Caco-2 (cell line): ENCODE results near the gene FTCD. TPM values are rescaled to one million over a fixed set of nuclear protein-coding genes. Genes with fewer than 3 reads are reported as not detected.

ENCODE experiments used
- BruUV-seq: library from RNA; stranded (reverse); fragments of 400-500 nt; replicated peaks from 2 replicates; lab custom pipeline; 2021; lab: Mats Ljungman, UMichigan
- CTCF ChIA-PET: fragments of 300-600 bp; sonication (Branson Sonifier 250); formaldehyde crosslinking; loops from one replicate; lab custom pipeline; 2022; ENCODE audit warnings: antibody characterized with exemption; lab: Charles Lee
- POLR2A ChIA-PET: fragments of 300-600 bp; sonication (Branson Sonifier 250); formaldehyde crosslinking; loops from one replicate; lab custom pipeline; 2022; ENCODE audit warnings: antibody characterized with exemption; lab: Charles Lee
- DNase-seq, 2 experiments: peaks; one replicate each; pipeline versions ENCODE4 v3.0.0 to v3.0.0-alpha.2; 2020 to 2022
- H3K27me3 ChIP-seq: replicated peaks from 2 replicates; pipeline ENCODE4 v1.6.0; 2011; ENCODE audit warnings: low read length; ENCODE audit not compliant: control insufficient read depth, insufficient read depth
- H3K36me3 ChIP-seq: 2 replicates; pipeline ENCODE4 v1.5.1; 2011; ENCODE audit warnings: low read length; ENCODE audit not compliant: control insufficient read depth, insufficient read depth
- H3K4me1 ChIP-seq: fragments of 250-450 bp; sonication (Bioruptor Pico); 2 replicates; pipeline ENCODE4 v1.5.1; 2020; ENCODE audit warnings: mild to moderate bottlenecking
- H3K4me3 ChIP-seq: 2 replicates; pipeline ENCODE4 v1.5.1; 2011; ENCODE audit warnings: low read depth, mild to moderate bottlenecking, control low read depth, low read length
- H3K9me3 ChIP-seq: fragments of 250-450 bp; sonication (Bioruptor Pico); 2 replicates; pipeline ENCODE4 v1.5.1; 2020; ENCODE audit warnings: mild to moderate bottlenecking, moderate library complexity
- H3K27ac Mint-ChIP-seq: one replicate; pipeline ENCODE4 v1.8.0; 2022; ENCODE audit warnings: mixed read lengths; ENCODE audit not compliant: unreplicated experiment
- H3K27me3 Mint-ChIP-seq: one replicate; pipeline ENCODE4 v1.8.0; 2022; ENCODE audit warnings: mixed read lengths; ENCODE audit not compliant: insufficient read depth, unreplicated experiment
- H3K36me3 Mint-ChIP-seq: one replicate; pipeline ENCODE4 v1.8.0; 2022; ENCODE audit warnings: mild to moderate bottlenecking, mixed read lengths; ENCODE audit not compliant: insufficient read depth, unreplicated experiment
- H3K4me1 Mint-ChIP-seq: one replicate; pipeline ENCODE4 v1.8.0; 2022; ENCODE audit warnings: low read depth, mixed read lengths; ENCODE audit not compliant: unreplicated experiment
- H3K4me3 Mint-ChIP-seq: one replicate; pipeline ENCODE4 v1.8.0; 2022; ENCODE audit warnings: mild to moderate bottlenecking, moderate library complexity, mixed read lengths; ENCODE audit not compliant: unreplicated experiment
- H3K9me3 Mint-ChIP-seq: one replicate; pipeline ENCODE4 v1.8.0; 2022; ENCODE audit warnings: mixed read lengths; ENCODE audit not compliant: unreplicated experiment
- intact Hi-C: fragments of 100-400 bp; cut with micrococcal nuclease; formaldehyde crosslinking; loops from one replicate; pipeline ENCODE4 v1.10.0; 2022; ENCODE audit not compliant: unreplicated experiment
- total RNA-seq: library from RNA; stranded (reverse); gene quantifications from 2 replicates; pipeline ENCODE4 v1.2.3, GENCODE V29; 2022
- TF ChIP-seq, protein P1 (sequence below), 2 experiments: fragments of 200-600 bp in 1 of 2; IDR thresholded peaks; 1 replicate in 1 of 2; 2 replicates in 1 of 2; pipeline versions ENCODE4 v1.5.1 to v1.8.0; 2011 to 2022; ENCODE audit warnings: antibody characterized with exemption in 1 of 2, control low read depth in 1 of 2, inconsistent platforms in 1 of 2, low read depth in 1 of 2, low read length in 1 of 2, mild to moderate bottlenecking in 1 of 2, moderate library complexity in 1 of 2; ENCODE audit not compliant: insufficient read depth in 1 of 2, severe bottlenecking in 1 of 2, unreplicated experiment in 1 of 2

The FTCD gene
- total RNA-seq, 1 experiment from 2014 or later = 3.5 TPM

DNA sequence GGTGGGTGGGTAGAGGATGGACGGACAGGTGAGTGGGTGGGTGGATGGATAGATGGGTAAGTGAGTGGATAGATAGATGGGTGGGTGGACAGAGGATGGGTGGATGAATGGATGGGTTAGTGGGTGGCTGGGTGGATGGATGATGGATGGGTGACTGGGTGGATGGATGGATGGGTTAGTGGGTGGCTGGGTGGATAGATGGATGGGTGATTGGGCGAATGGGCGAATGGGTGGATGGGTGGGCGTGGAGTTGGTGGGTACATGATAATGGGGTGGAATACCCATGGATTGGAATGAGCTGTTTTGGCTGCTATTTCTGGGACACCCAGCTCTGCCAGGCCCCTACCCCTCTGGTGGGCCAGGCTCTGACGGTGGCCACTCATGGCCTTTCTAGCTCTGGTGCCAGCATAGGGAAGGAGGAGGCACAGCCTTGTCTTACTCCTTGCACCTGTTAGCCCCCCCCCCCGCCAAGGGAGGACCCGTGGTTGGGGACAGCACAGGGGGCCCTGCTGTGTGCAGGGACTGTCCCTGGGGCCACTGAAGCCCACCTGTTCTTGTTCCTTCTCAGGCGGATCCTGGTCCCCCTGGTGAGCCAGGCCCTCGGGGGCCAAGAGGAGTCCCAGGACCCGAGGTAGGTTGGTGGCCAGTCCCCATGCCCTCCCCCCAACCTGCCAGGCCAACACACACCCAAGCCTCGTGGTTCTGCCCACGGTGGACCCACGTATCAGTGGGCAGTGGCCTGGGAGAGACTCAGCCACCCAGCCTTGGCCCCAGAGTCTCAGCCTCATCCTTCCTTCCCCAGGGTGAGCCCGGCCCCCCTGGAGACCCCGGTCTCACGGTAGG lies 31.1 kb downstream of the FTCD start:
- no peaks in the 10 kb centered on the region for H3K27me3 Mint-ChIP-seq
- POLR2A ChIA-PET = no interaction called here
- Histone ChIP-seq H3K36me3 (no peaks in the 10 kb centered on the region), H3K4me1 (no peaks in the 10 kb centered on the region), H3K9me3 (no peaks in the 10 kb centered on the region), H3K27me3 (no peaks in the 10 kb centered on the region), H3K4me3 (no peak overlapping the region)
- CTCF ChIA-PET = no interaction called here
- no peaks in the 10 kb centered on the region for H3K9me3 Mint-ChIP-seq
- TF ChIP-seq, protein P1, sequence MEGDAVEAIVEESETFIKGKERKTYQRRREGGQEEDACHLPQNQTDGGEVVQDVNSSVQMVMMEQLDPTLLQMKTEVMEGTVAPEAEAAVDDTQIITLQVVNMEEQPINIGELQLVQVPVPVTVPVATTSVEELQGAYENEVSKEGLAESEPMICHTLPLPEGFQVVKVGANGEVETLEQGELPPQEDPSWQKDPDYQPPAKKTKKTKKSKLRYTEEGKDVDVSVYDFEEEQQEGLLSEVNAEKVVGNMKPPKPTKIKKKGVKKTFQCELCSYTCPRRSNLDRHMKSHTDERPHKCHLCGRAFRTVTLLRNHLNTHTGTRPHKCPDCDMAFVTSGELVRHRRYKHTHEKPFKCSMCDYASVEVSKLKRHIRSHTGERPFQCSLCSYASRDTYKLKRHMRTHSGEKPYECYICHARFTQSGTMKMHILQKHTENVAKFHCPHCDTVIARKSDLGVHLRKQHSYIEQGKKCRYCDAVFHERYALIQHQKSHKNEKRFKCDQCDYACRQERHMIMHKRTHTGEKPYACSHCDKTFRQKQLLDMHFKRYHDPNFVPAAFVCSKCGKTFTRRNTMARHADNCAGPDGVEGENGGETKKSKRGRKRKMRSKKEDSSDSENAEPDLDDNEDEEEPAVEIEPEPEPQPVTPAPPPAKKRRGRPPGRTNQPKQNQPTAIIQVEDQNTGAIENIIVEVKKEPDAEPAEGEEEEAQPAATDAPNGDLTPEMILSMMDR (IDR thresholded peaks at IDR 0.05; ENCODE audit: insufficient read depth in 1 of 2, low read depth in 1 of 2, low read length in 1 of 2, severe bottlenecking in 1 of 2, unreplicated experiment in 1 of 2) = no peak
- no peaks in the 10 kb centered on the region for H3K4me1 Mint-ChIP-seq
- BruUV-seq = no TSS peak
- intact Hi-C loops = loop anchor here (2.0 kb wide), 1 partner anchor 14 kb away; no protein-coding TSS in a partner anchor
- H3K27ac Mint-ChIP-seq = no peak overlapping the region
- no peak for DNase-seq
- H3K36me3 Mint-ChIP-seq = no peaks in the 10 kb centered on the region
- no peak overlapping the region for H3K4me3 Mint-ChIP-seq

DNA sequence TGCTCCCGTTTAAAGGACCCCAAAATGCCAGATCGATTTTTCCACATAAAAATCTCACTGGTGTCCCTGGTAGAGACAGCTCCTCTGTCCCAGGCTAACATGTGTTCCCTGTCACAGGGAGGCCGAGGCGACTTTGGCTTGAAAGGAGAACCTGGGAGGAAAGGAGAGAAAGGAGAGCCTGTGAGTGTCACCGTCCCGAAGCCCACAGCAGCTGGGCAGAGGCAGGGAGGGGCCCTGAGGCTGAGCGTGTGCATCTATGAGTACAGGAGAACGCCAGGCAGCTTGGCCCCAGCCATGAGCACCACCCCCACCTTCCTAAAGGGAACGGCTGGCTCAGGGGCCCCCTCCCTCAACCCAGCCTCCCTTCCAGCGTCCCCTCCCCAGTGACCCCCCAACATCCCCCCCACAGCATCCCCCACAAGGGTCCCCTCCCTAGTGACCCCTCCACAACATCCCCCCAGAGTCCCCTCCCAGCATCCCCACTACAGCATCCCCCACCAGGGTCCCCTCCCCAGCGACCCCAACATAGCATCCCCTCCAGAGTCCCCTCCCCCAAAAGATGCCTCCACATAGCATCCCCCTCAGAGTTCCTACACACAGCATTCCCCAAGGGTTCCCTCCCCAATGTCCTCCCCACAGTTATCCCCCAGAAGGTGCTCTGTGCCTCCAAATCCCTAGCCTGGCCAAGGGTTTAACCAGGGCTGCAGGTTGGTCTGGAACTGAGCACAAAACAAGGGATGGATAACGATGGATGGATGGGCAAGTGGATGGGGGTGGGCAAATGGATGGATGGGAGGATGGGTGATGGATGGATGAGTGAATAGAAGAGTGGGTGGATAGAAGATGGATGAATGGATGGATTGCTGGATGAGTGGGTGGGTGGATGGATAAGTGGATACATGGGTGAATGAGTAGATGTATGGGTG lies 32.4 kb downstream of the FTCD start:
- no peaks in the 10 kb centered on the region for H3K27me3 Mint-ChIP-seq
- no peak for DNase-seq
- TF ChIP-seq, protein P1 (IDR thresholded peaks at IDR 0.05; ENCODE audit: insufficient read depth in 1 of 2, low read depth in 1 of 2, low read length in 1 of 2, severe bottlenecking in 1 of 2, unreplicated experiment in 1 of 2) = no peak
- no peaks in the 10 kb centered on the region for H3K4me1 ChIP-seq
- H3K36me3 Mint-ChIP-seq = no peaks in the 10 kb centered on the region
- H3K4me3 Mint-ChIP-seq = no peak overlapping the region
- no TSS peak for BruUV-seq
- H3K4me3 ChIP-seq = no peak overlapping the region
- no peaks in the 10 kb centered on the region for H3K36me3 ChIP-seq
- H3K4me1 Mint-ChIP-seq = no peaks in the 10 kb centered on the region
- intact Hi-C loops = no loop called here
- ChIA-PET CTCF (no interaction called here), POLR2A (no interaction called here)
- no peaks in the 10 kb centered on the region for H3K9me3 Mint-ChIP-seq
- no peaks in the 10 kb centered on the region for H3K9me3 ChIP-seq
- no peak overlapping the region for H3K27ac Mint-ChIP-seq
- no peaks in the 10 kb centered on the region for H3K27me3 ChIP-seq

DNA sequence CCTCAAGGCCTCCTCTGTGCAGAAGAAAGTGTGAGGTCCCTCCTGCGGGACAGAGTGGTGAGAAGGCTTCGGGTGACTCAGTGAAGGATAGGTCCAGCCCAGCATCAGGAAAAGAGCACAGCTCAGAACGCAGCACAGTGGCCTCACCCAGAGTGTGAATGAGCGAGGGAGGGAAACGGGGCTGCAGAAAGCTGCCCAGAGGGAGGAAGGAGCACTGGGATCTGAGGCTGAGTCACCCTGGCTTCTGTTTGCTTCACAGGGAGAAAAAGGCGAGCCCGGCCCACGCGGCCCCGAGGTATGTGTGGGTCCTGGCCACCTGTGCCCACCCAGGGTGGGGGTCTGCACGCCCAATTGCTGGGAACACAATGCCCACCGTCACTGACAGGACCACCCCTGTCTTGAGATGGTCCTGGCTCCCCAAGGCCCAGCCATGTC lies 33.1 kb downstream of the FTCD start:
- TF ChIP-seq, protein P1 (IDR thresholded peaks at IDR 0.05; ENCODE audit: insufficient read depth in 1 of 2, low read depth in 1 of 2, low read length in 1 of 2, severe bottlenecking in 1 of 2, unreplicated experiment in 1 of 2) = no peak
- H3K36me3 Mint-ChIP-seq = no peaks in the 10 kb centered on the region
- no TSS peak for BruUV-seq
- DNase-seq = no peak
- no peak overlapping the region for H3K4me3 Mint-ChIP-seq
- no peaks in the 10 kb centered on the region for H3K9me3 ChIP-seq
- H3K4me1 ChIP-seq = no peaks in the 10 kb centered on the region
- H3K4me3 ChIP-seq = no peak overlapping the region
- H3K27me3 Mint-ChIP-seq = no peaks in the 10 kb centered on the region
- H3K36me3 ChIP-seq = no peaks in the 10 kb centered on the region
- ChIA-PET POLR2A (no interaction called here), CTCF (no interaction called here)
- no peaks in the 10 kb centered on the region for H3K27me3 ChIP-seq
- H3K9me3 Mint-ChIP-seq = no peaks in the 10 kb centered on the region
- H3K27ac Mint-ChIP-seq = no peak overlapping the region
- intact Hi-C loops = no loop called here
- H3K4me1 Mint-ChIP-seq = no peaks in the 10 kb centered on the region
